Measurements from ENCODE around the gene PPM1J.

PPM1J gene

GRCh38 chr1:112686835-112687234 is 28.3 kb downstream of the PPM1J start:
- DNase-seq: no peak

GRCh38 chr1:112686417-112686816 is 28.7 kb downstream of the PPM1J start:
- DNase-seq: no peak

GRCh38 chr1:112685913-112686312 is 29.2 kb downstream of the PPM1J start:
- DNase-seq: no peak

GRCh38 chr1:112678605-112679004 is 36.5 kb downstream of the PPM1J start:
- DNase-seq: no peak

GRCh38 chr1:112677501-112677900 is 37.6 kb downstream of the PPM1J start:
- DNase-seq: no peak

GRCh38 chr1:112676543-112676942 is 38.6 kb downstream of the PPM1J start:
- no peak for DNase-seq

GRCh38 chr1:112675728-112676381 is 39.3 kb downstream of the PPM1J start:
- DNase-seq: no peak

- peak; percentile 61 for DNase-seq
Observed at GRCh38 chr1:112674986-112675727, 40.0 kb downstream of the PPM1J start.

GRCh38 chr1:112674440-112674985 is 40.6 kb downstream of the PPM1J start, which contains the start of gene MOV10:
Gene MOV10, plus strand, starts transcription at chr1:112674659. Its CDS starts 254 bp downstream, at chr1:112674913.
- peak; percentile 74 for DNase-seq

GRCh38 chr1:112673592-112674439 is 41.3 kb downstream of the PPM1J start:
- no peak for DNase-seq

- no peak for DNase-seq
Observed at GRCh38 chr1:112672842-112673241, 42.3 kb downstream of the PPM1J start.

- DNase-seq: no peak
Observed at GRCh38 chr1:112672009-112672408, 43.1 kb downstream of the PPM1J start.

GRCh38 chr1:112666946-112667345 is 48.2 kb downstream of the PPM1J start:
- no peak for DNase-seq

- DNase-seq: no peak
Observed at GRCh38 chr1:112665857-112666256, 49.3 kb downstream of the PPM1J start.

All from stimulated activated CD4-positive, alpha-beta T cell treated with anti-CD3 and anti-CD28 coated beads, Interleukin-15, amount 100 ng/mL, for 24 hours (primary cell).